Gastrocnemius medialis (tissue), 4 donors: ENCODE data around the gene LMNTD1. TPM values are rescaled to one million over a fixed set of nuclear protein-coding genes. Genes with fewer than 3 reads are reported as not detected.

Experiments
- ATAC-seq, 2 donors: fragments of 150-250 bp; one replicate each; pipeline ENCODE4 v1.9.1; 2016
- DNase-seq, 2 donors: peaks; one replicate each; pipeline ENCODE4 v3.0.0-alpha.2; 2019
- H3K27ac ChIP-seq, 4 donors: fragments of 200-600 bp; sonication (generic); 1 replicate in 1 of 4; 2 replicates in 3 of 4; pipeline ENCODE4 v1.5.1; 2016 to 2018; ENCODE audit warnings: mild to moderate bottlenecking in 2 of 4, moderate library complexity in 1 of 4
- H3K27me3 ChIP-seq, 3 donors: fragments of 200-600 bp; sonication (generic) in 2 of 3; 1 replicate in 1 of 3; 2 replicates in 2 of 3; pipeline versions ENCODE4 v1.5.1 to v1.6.0; 2016 to 2019; ENCODE audit warnings: mild to moderate bottlenecking in 1 of 3, moderate library complexity in 1 of 3
- H3K36me3 ChIP-seq, 2 donors: fragments of 200-600 bp; sonication (generic) in 1 of 2; one replicate each; pipeline ENCODE4 v1.5.1; 2017 to 2018
- H3K4me1 ChIP-seq, 2 donors: fragments of 200-600 bp; sonication (generic) in 1 of 2; one replicate each; pipeline ENCODE4 v1.5.1; 2016 to 2017; ENCODE audit warnings: mild to moderate bottlenecking in 2 of 2
- H3K4me3 ChIP-seq, 4 donors: fragments of 200-600 bp; sonication (generic) in 3 of 4; 1 replicate in 1 of 4; 2 replicates in 3 of 4; pipeline ENCODE4 v1.5.1; 2016 to 2019; ENCODE audit warnings: mild to moderate bottlenecking in 2 of 4
- H3K9me3 ChIP-seq, 3 donors: fragments of 200-600 bp; sonication (generic) in 2 of 3; 1 replicate in 1 of 3; 2 replicates in 2 of 3; pipeline ENCODE4 v1.5.1; 2016 to 2019
- CTCF ChIP-seq, 5 experiments: fragments of 450-650 bp in 3 of 5; fragments of 200-600 bp in 2 of 5; sonication (generic) in 2 of 5; IDR thresholded peaks in 4 of 5; conservative IDR thresholded peaks in 1 of 5; 1 replicate in 4 of 5; 2 replicates in 1 of 5; pipeline ENCODE4 v1.5.1; 2016 to 2019; ENCODE audit warnings: antibody characterized with exemption in 5 of 5, mild to moderate bottlenecking in 3 of 5, moderate library complexity in 3 of 5
- POLR2A ChIP-seq, 2 donors: fragments of 450-650 bp; IDR thresholded peaks; one replicate each; pipeline ENCODE4 v1.6.1; 2017; ENCODE audit warnings: antibody characterized with exemption in 2 of 2, mild to moderate bottlenecking in 2 of 2, moderate library complexity in 2 of 2
- in situ Hi-C, 4 donors: fragments of 200-750 bp; cut with MboI; loops; one replicate each; pipeline versions ENCODE4 v1.15.0 to v1.8.0; 2017; ENCODE audit warnings: low sequenced_read_pairs in 4 of 4
- intact Hi-C: fragments of 100-400 bp; cut with DNase I; formaldehyde crosslinking; loops from one replicate; pipeline ENCODE4 v1.15.1; 2023; ENCODE audit warnings: low total_unique reads
- total RNA-seq, 4 donors: library from RNA; depleted of rRNA; stranded (reverse); fragments of >200 nt; gene quantifications; one replicate each; pipeline versions ENCODE4 v1.1.0 to v1.2.3, GENCODE V29; 2016

LMNTD1 gene
- total RNA-seq, 4 donors from 2014 or later: not detected

DNA sequence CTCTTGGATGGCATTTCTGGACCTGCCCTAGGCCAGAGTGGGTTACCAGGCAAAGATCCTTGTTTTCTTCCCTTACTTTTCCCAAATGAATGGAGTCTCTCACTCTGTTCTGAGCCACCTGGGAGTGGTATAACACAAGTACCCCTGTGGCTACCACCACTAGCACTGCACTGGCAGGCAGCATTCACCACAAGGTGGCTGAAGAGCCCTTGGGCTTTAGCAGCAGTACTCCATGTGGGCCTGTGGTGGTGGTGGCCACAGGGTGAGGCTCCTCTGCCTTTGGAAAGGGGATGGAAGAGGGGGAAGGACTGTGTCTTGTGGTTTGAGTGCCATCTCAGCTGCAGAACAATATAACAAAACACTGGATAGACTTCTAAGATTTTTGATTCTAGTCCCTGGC, 38.1 kb upstream of the LMNTD1 start:
- no peaks in the 10 kb centered on the region for H3K9me3 ChIP-seq
- ATAC-seq (no peak), DNase-seq (no peak)
- H3K27me3 ChIP-seq: no peaks in the 10 kb centered on the region
- no peak overlapping the region for H3K27ac ChIP-seq
- H3K4me1 ChIP-seq: no peaks in the 10 kb centered on the region
- H3K36me3 ChIP-seq: no peaks in the 10 kb centered on the region
- no peak for TF ChIP-seq CTCF (IDR thresholded peaks at IDR 0.05 in 4 of 5, conservative IDR thresholded peaks at IDR 0.05 in 1 of 5)
- no peak for TF ChIP-seq POLR2A (IDR thresholded peaks at IDR 0.05)
- intact Hi-C loops: no loop called here
- no peak overlapping the region for H3K4me3 ChIP-seq
- in situ Hi-C loops: no loop called here

DNA sequence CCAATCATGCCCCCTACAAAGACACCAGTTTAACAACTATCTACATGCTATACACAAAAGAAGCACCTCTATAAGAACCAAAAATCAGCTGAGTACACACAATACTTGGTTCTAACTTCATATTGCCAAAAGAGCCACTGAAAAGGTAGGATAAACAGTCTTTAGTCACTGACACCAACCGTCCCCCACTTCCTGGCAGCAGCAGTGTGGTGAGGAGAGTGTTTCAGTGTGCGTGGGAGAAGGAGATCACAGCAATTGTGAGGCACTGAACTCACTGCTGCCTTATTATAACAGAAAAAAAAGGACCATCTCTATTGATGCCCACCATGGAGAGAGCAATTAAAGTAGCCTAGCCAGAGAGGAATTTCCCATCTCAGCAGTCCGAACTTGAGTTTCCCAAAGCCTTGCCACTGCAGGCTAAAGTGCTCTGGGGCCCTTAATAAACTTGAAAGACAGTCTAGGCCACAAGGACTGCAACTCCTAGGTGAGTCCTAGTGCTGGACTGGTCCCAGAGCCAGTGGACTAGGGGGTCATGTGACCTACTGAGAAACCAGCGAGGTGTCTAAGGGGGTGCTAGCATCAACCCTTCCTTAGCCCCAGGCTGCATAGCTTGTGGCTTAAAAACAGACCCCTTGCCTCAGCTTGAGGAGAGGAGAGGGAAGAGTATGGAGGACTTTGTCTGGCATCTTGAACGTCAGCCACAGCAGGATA, 37.1 kb upstream of the LMNTD1 start:
- Histone ChIP-seq H3K4me1 (no peaks in the 10 kb centered on the region), H3K27me3 (no peaks in the 10 kb centered on the region)
- intact Hi-C loops: no loop called here

DNA sequence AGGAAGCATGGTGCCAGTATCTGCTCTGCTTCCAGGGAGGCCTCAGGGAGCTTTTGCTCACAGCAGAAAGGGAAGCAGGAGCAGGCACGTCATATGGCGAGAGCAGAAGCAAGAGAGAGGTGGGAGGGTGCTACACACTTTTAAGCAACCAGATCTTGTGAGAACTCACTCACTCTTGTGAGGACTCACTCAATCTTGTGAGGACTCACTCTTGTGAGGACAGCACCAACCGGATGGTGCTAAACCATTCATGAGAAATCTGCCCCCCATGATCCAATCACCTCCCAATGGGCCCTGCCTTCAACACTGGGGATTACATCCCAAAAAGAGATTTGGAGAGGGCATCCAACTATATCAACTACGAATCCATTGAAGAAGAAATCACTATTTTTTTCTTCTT, 34.3 kb upstream of the LMNTD1 start:
- ATAC-seq (no peak), DNase-seq (no peak)
- in situ Hi-C loops: no loop called here
- H3K27ac ChIP-seq: no peak overlapping the region
- no peak overlapping the region for H3K4me3 ChIP-seq
- no peaks in the 10 kb centered on the region for H3K36me3 ChIP-seq
- no peaks in the 10 kb centered on the region for H3K4me1 ChIP-seq
- H3K27me3 ChIP-seq: no peaks in the 10 kb centered on the region
- intact Hi-C loops: no loop called here
- no peaks in the 10 kb centered on the region for H3K9me3 ChIP-seq
- TF ChIP-seq POLR2A (IDR thresholded peaks at IDR 0.05) (no peak), CTCF (IDR thresholded peaks at IDR 0.05 in 4 of 5, conservative IDR thresholded peaks at IDR 0.05 in 1 of 5) (no peak)

More for the DNA sequence above, 37.1 kb upstream of the LMNTD1 start:
- no peak for TF ChIP-seq CTCF (IDR thresholded peaks at IDR 0.05 in 4 of 5, conservative IDR thresholded peaks at IDR 0.05 in 1 of 5)
- TF ChIP-seq POLR2A (IDR thresholded peaks at IDR 0.05): no peak
- Histone ChIP-seq H3K36me3 (no peaks in the 10 kb centered on the region), H3K27ac (no peak overlapping the region), H3K4me3 (no peak overlapping the region), H3K9me3 (no peaks in the 10 kb centered on the region)
- DNase-seq: no peak
- no peak for ATAC-seq
- in situ Hi-C loops: no loop called here

- DNase-seq: no peak
- no peaks in the 10 kb centered on the region for H3K4me1 ChIP-seq
- in situ Hi-C loops (no loop called here), intact Hi-C loops (no loop called here)
- H3K36me3 ChIP-seq: no peaks in the 10 kb centered on the region
- TF ChIP-seq POLR2A (IDR thresholded peaks at IDR 0.05): no peak
- TF ChIP-seq CTCF (IDR thresholded peaks at IDR 0.05 in 4 of 5, conservative IDR thresholded peaks at IDR 0.05 in 1 of 5): no peak
- H3K9me3 ChIP-seq: no peaks in the 10 kb centered on the region
- no peak for ATAC-seq
- H3K4me3 ChIP-seq: no peak overlapping the region
- H3K27ac ChIP-seq: no peak overlapping the region
- no peaks in the 10 kb centered on the region for H3K27me3 ChIP-seq
These were observed 32.6 kb upstream of the LMNTD1 start for GRCh38 chr12:25585662-25586061.
